Neural progenitor cell (in vitro differentiated cells): ENCODE data around the gene FUBP1.

Source experiments
- CTCF ChIP-seq: fragments of 200-600 bp; sonication (generic); IDR thresholded peaks from 2 replicates; pipeline ENCODE4 v1.5.1; 2017; ENCODE audit warnings: antibody characterized with exemption, mild to moderate bottlenecking
- EZH2 ChIP-seq: fragments of 200-600 bp; sonication (generic); IDR thresholded peaks from 2 replicates; pipeline ENCODE4 v1.6.1; 2017; ENCODE audit warnings: antibody characterized with exemption, mild to moderate bottlenecking, moderate library complexity

DNA sequence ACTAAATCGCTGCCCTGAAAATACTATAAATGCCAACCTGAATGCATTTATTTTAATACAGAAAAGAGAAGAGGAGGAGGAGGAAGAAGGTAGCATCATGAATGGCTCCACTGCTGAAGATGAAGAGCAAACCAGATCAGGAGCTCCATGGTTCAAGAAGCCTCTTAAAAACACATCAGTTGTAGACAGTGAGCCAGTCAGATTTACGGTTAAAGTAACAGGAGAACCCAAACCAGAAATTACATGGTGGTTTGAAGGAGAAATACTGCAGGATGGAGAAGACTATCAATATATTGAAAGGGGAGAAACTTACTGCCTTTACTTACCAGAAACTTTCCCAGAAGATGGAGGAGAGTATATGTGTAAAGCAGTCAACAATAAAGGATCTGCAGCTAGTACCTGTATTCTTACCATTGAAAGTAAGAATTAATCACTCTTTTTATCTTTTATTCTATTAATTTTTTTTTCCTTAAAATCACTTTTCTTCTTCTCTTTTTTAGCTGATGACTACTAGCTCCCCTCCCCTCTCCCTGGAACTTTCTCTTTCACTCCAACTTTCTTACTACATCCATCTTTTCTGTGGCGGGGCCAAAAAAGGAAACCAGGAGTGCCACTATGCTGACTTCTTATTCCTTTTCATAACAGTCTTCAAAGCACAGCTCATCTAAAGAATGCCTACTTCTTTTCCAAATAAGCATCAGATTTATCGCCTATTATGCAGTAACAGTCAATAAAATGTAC is 36.3 kb downstream of the FUBP1 start:
- TF ChIP-seq CTCF, result no peak
- no peak for TF ChIP-seq EZH2
